Right lung (tissue), 5 donors: Measurements from ENCODE around the gene CDHR2. TPM values are rescaled to one million over a fixed set of nuclear protein-coding genes. Genes with fewer than 3 reads are reported as not detected.
"Not testable (repeated sequence)": the region's sequence is repeated elsewhere in the genome, so short reads cannot be mapped to it uniquely, and the experiment has no call there.

ENCODE experiments used
- DNase-seq, 2 donors: peaks; one replicate each; pipeline ENCODE4 v3.0.0-alpha.2; 2013
- polyA plus RNA-seq, 5 donors: library from polyadenylated mRNA; unstranded; fragments of 120-200 nt; gene quantifications; one replicate each; pipeline versions ENCODE4 v1.2.1 to v1.2.3, GENCODE V29; 2013; ENCODE audit warnings: inconsistent platforms in 1 of 5, low replicate concordance in 1 of 5; ENCODE audit not compliant: insufficient read length in 5 of 5, insufficient read depth in 1 of 5

Gene CDHR2
- polyA plus RNA-seq, 5 donors: 0.33 to 0.60 (median 0.40) TPM

DNA sequence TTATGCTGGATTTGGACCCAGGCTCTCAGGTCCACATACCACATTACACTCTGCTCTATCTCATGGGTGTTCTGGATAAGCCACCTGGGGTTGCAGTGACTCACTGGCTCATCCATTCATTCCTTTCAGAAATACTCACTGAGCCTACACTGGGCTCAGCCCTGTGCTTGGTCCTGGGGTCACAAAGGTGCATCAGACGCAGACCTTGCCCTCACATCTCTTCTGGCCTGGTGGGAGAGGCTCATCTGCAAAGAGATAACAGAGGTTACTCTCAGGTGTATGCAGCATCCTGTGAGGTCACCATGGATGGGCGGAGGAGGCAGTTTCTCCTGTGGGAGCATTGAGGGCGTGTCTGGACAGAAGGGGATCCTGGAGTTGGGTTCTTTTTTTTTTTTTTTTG, 12.1 kb downstream of the CDHR2 start:
- no peak for DNase-seq

DNA sequence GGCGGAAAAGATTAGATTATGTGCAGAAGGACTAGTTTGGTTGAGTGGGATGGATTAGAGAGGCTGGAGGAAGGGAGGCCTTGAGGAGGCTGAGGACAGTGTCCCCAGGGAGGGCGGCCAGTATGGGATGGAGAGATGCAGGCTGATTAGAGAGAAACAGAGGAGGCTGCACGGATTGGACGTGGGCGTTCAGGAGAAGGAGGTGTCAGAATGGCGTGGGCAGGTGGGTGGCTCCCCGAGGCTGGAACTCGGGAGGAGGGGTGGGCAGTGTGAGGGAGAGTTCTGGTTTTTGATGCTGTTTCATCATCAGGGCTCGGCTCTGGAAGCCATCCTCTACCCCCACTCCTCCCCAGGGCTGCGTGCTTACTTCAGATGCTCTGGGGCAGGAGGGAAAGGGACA, 13.0 kb downstream of the CDHR2 start:
- no peak for DNase-seq

DNA sequence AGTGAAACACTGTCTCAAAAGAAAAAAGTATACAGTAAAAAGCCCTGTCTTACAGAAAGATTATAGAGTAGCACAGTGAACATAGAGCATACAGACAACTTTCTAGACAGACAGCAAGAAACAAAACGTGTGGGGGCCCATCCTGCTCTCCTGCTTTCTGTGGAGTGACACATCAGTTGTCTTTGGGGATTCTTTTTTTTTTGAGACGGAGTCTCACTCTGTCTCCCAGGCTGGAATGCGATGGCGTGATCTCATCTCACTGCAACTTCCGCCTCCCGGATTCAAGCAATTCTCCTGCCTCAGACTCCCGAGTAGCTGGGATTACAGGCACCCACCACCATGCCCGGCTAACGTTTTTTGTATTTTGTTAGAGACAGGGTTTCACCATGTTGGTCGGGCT, 14.9 kb downstream of the CDHR2 start:
- no peak for DNase-seq

DNA sequence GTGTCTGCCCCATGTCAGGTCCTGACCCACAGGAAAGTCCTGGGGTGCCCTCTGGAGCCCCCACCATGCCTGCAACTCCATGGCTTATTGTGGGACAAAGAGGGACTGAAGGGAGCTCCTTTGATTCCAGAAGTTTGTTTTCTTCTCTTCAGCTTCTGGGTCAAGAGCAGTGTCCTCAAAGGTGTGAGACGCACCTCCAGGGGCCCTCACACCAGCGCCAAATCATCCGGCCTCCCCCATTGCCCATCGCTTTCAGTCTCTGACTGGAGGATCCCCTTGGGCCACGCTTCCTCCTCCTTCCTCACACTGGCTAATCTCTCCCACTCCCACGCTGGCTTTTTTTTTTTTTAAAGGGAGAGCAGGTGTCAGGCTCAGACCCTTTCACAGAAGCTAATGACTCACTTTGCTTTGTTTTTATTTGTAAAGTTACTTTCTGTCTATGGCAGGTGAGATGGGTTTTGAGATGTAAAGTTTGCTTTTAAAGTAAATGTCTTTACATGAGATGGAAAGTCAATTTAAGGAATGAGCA, 16.7 kb downstream of the CDHR2 start:
- no peak for DNase-seq

DNA sequence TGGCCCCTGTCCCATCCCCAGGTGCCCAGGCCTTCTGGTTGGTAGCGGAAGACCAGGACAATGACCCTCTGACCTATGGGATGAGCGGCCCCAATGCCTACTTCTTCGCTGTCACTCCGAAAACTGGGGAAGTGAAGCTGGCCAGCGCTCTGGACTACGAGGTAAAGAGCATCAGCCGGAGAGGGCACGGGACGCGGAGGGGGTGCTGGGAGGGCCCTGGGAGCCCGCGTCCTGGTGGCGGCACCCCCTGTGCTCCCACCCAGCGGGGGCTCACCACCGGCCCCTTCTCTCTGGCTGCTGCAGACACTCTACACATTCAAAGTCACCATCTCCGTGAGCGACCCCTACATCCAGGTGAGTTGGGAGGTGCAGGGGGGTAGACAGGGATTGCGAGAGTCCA, 19.5 kb downstream of the CDHR2 start:
- no peak for DNase-seq

DNA sequence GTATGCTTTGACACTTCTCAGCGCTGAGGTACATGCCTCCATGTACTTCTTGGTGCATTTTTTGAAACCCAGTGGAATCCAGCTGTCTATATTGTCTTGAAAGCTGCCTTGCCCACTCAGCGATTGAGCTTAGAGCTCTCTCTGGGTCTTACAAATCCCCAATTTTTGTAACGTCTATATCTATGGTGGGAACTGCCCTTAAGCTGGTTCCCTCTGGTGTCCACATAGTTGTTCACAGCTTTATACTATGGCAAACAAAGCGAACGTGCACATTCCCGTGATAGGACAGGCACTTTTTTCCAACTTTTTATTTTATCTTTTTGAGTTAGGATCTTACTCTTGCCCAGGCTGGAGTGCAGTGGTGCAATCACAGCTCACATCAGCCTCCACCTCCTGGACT, 20.9 kb downstream of the CDHR2 start:
- DNase-seq: no peak

DNA sequence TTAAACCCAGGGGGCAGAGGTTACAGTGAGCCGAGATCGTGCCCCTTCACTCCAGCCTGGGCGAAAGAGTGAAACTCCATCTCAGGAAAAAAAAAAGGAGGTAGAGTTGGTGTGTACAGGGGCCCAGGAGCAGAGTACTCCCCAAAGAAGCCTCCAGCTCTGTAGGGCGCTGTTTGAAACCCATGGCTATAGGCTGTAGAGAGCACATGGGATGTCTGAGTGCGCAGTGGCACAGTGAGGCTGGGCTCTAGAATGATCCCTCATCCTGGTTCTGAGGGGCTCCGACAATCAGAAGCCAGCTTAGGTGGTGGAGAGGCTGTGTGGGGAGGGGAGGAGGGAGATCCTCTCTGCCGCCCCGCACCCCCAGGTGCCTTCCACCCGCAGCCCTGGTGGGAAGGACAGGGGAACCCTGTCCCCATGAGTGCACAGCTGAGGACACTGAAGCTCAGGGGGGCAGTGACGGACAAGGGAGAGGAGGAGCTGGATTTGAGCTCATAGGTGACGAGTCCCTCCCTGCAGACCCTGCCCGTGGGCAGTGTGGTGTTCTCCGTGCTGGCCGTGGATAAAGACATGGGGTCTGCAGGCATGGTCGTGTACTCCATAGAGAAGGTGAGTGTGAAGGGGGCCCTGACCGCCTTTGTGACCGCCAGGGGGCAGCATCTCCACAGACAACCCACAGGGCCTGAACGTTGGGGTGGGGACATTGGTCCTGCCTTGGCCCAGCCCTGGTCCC, 24.6 kb downstream of the CDHR2 start:
- DNase-seq: peak in 1 of 2 donors; percentile 36

DNA sequence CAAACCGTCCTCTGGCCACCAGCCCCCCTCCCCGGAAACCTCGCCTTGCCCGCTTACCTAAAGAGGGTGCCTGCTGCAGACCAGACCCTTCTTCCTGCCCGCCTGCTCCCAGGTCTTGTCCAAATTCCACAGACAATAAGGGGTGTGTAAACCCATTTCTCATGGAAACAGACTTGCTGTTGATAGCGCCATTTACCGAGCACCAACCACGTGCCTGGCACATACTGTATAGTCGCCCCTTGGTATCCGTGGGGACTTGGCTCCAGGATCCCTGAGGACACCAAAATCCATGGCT, 25.1 kb downstream of the CDHR2 start:
- DNase-seq: no peak

DNA sequence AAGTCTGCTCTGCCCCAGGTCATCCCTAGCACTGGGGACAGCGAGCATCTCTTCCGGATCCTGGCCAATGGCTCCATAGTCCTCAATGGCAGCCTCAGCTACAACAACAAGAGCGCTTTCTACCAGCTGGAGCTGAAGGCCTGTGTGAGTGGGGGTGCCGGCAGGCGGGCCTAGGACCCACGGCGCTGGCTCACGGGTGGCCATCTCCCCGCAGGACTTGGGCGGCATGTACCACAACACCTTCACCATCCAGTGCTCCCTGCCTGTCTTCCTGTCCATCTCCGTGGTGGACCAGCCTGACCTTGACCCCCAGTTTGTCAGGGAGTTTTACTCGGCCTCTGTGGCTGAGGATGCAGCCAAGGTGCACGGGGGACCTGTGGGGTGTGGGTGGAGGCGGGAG, 25.9 kb downstream of the CDHR2 start:
- DNase-seq: no peak

DNA sequence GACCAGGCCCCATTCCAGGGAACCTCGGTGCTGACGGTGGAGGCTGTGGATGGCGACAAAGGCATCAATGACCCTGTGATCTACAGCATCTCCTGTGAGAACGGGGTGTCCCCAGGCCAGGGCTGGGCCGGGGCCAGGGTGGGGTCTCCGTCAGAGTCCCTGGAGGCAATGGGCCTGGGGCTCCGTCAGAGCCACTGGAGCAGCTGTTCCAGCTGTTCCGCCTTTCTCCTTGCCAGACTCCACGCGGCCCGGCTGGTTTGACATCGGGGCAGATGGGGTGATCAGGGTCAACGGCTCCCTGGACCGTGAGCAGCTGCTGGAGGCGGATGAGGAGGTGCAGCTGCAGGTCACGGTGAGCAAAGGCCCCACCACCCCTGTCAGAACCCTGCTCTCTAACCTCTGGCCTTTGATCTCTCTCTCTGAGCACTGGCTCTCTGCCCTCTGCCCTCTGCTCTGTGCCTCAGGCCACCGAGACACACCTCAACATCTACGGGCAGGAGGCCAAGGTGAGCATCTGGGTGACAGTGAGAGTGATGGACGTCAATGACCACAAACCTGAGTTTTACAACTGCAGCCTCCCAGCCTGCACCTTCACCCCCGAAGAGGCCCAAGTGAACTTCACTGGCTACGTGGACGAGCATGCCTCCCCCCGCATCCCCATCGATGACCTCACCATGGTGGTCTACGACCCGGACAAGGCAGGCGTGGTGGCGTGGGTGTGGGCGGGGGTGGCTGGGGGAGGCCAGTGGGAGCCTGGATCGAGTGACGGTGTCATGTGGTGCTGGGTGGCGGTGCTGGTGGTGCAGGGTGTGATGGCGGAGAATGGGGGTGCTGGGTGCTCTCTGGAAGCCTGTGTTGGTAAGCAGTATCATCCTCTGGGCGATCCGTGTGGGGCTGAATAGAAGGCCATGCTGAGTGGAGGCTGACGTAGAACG, 26.6 kb downstream of the CDHR2 start:
- DNase-seq: no peak

DNA sequence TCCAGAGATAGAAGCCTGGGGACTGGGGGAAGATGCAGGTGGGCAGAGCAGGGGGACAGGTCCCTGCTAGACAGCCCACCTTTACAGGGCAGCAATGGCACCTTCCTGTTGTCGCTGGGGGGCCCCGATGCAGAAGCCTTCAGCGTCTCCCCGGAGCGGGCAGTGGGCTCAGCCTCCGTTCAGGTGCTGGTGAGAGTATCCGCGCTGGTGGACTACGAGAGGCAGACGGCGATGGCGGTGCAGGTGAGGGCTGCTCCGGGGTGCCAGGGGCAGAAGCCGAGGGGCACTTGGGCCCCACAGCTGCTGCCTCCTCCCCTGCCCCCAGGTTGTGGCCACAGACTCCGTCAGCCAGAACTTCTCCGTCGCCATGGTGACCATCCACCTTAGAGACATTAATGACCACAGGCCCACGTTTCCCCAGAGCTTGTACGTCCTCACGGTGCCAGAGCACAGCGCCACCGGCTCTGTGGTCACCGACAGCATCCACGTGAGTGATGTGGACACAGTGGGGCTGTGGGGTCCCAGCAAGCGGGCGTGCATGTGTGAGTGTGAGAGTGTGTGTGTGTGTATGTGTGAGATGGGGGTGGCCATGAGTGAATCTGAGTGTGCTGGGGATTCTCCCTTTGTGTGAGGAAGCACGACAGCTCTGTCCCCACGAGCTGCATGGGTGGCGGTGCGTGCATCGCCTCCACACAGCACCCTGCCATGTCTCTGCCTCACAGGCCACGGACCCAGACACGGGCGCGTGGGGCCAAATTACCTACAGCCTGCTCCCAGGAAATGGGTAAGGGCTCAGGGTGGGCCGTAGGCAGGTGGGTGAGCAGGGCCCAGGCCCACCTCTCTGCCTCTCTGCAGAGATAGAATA, 28.4 kb downstream of the CDHR2 start:
- no peak for DNase-seq

DNA sequence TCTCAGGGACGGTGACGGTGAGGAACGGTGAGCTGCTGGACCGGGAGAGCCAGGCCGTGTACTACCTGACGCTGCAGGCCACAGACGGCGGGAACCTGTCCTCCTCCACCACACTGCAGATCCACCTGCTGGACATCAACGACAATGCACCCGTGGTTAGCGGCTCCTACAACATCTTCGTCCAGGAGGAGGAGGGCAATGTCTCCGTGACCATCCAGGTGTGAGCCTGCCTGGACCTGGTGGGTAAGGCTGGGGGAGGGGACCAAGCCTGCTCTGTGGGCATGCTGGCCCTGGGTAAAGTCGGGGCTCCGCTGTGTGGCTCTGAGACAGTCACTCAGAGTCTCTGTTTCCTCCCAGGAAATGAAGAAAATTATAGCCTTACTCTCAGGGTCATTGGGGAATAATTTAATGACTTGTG, 29.3 kb downstream of the CDHR2 start:
- DNase-seq: no peak

DNA sequence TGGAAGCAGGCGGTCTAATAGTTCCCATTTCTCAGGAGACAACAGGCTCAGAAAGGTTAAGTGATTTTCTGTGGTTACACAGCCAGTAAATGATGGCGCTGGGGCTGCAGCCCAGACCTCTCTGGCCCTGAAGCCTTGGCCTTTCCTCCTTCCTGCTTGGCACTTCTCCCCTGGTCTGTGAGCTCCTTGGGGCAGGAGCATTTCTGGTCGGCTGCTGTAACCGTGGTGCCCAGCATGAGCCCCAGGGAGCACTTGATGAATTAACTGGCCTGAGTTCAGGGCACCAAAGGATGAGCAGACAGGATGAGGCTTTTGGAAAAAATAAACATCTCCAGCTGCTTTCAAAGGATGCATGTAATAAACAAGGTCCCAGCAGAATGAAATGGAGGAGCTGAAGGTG, 30.2 kb downstream of the CDHR2 start:
- no peak for DNase-seq

DNA sequence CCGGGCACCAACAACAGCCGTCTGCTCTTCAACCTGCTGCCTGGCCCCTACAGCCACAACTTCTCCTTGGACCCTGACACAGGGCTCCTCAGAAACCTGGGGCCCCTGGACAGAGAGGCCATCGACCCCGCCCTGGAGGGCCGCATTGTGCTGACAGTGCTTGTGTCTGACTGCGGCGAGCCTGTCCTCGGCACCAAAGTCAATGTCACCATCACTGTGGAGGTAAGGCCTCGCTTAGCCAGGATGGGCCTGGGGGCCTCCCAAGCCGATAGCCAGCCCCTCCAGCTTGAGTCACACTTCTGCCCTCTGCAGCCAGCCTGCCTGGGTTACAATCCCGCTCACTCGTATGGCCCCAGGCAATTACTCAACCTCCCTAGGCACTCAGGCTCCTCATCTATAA, 32.2 kb downstream of the CDHR2 start:
- DNase-seq: no peak

DNA sequence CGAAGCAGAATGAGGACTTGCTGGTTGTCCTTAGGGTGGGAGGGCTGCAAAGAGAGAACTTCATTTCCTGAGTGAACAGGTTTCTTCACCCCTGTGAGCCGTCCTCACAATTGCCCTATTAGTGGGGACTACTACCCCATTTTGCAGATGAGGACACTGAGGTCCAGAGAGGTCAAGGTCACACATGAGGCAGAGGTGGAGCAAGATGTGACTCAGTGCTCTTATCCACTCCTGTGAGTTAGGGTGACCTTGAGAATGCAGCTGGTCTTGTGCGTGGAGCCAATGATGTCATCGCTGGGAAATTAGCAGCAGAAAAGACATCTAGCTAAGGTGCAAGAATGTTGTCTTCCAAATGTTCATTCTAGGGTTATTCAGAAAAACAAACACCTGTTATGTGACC, 33.9 kb downstream of the CDHR2 start:
- DNase-seq: no peak

DNA sequence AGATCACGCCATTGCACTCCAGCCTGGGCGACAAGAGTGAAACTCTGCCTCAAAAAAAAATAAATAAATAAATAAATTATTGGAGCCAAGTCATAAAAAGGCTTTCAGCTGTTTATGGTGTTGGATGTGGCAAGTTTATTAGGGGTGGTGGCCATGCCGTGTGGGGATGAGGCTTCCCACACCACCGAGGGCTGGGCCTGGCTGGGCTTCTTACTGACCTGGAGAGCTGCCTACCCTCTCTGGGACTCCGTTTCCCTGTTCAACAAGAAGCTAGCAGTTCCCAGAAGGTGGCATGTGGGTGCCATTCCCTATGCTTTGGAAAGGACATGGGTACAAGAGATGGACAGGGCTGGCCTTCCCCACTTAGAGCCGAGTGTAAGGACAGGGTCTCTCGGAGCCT, 38.3 kb downstream of the CDHR2 start:
- DNase-seq: no peak

DNA sequence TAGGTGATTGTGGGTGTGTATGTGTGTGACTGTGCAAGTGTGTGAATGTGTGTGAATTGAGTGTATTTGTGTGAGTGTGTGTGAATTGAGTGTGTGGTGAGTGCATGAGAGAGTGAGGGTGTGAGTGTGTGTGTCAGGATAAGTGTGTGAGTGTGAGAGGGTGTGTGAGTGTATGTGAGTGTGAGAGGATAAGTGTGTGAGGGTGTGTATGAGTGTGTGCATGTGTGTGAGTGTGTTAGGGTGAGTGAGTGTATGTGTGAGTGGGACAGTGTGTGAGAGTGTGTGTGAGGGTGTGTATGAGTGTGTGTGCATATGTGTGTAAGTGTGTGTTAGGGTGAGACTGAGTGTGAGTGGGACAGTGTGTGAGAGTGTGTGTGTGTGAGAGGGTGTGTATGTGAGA, 39.2 kb downstream of the CDHR2 start:
- no peak for DNase-seq

DNA sequence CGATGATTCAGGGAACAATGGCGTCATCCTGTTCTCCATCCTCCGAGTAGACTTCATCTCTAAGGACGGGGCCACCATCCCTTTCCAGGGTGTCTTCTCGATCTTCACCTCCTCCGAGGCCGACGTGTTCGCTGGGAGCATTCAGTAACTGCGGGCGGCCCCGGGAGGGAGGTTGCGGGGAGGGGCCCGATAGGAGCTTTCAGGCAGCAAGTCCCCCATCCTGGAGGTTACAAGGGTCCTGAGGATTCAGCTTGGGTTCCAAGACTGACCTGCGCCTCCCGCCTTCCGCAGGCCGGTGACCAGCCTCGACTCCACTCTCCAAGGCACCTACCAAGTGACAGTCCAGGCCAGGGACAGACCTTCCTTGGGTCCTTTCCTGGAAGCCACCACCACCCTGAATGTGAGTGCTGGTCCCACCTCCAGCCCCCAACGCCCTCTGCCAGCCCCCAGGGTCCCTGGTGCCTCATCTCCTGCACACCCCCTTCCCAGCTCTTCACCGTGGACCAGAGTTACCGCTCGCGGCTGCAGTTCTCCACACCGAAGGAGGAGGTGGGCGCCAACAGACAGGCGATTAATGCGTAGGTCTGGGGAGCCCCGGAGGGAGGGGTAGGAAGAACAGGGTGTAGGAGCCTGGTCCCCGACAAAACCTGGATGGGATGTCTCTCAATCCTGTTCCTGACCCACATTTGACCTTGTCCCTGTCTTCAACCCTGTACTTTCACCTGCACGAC, 40.1 kb downstream of the CDHR2 start:
- no peak for DNase-seq

DNA sequence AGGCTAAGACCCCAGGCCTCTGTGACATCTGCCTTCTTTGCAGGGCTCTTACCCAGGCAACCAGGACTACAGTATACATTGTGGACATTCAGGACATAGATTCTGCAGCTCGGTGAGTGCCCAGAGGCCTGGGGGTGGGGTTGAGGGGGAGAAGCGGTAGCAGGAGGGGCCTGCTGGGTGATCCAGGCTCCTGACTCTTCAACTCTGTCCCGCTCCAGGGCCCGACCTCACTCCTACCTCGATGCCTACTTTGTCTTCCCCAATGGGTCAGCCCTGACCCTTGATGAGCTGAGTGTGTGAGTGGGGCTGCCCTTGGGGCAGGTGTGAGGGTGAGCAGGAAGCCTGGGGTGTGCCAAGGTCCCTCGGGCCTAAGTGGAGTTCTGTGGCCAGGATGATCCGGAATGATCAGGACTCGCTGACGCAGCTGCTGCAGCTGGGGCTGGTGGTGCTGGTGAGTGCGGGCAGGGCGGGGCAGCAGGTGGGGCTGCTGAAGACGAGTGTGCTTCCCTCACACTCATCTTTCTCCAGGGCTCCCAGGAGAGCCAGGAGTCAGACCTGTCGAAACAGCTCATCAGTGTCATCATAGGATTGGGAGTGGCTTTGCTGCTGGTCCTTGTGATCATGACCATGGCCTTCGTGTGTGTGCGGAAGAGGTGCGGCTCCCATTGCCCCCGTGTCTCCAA, 41.0 kb downstream of the CDHR2 start:
- DNase-seq: no peak

DNA sequence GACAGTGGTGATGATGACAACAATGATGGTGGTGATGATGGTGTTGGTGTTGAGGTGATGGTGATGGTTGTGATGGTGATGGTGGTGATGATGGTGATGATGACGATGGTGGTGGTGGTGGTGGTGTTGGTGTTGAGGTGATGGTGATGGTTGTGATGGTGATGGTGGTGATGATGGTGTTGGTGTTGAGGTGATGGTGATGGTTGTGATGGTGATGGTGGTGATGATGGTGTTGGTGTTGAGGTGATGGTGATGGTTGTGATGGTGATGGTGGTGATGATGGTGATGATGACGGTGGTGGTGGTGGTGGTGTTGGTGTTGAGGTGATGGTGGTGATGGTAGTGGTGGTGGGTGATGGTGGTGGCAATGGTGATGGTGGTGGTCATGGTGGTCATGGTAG, 42.5 kb downstream of the CDHR2 start:
- not testable (repeated sequence) for DNase-seq

DNA sequence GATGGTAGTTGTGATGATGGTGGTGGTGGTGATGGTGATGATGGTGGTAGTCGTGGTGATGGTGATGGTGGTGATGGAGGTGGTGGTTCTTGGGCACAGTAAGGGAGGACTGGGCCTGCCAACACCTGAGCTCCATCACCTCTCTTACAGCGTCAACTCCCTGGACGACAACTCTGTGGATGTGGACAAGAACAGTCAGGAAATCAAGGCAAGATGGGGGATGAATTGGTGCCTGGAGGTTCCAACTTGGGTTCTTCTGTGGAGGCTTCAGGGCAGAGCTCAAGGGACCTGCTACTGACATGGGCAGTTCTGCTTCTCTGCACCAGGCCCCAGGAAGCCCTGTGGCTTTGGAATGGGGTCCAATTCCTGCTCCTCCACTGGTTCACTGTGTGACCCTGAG, 43.4 kb downstream of the CDHR2 start:
- no peak for DNase-seq
